ENCODE measurements around the gene SYNE3. TPM values are rescaled to one million over a fixed set of nuclear protein-coding genes. Genes with fewer than 3 reads are reported as not detected.
A peak's percentile ranks its signal among the peaks of the same experiment; 100 is the strongest.

The SYNE3 gene
- total and polyA plus RNA-seq, 2 donors (not counting 1 experiment from before 2014, with no cell fraction given): 17.8 to 76.1 TPM

DNA sequence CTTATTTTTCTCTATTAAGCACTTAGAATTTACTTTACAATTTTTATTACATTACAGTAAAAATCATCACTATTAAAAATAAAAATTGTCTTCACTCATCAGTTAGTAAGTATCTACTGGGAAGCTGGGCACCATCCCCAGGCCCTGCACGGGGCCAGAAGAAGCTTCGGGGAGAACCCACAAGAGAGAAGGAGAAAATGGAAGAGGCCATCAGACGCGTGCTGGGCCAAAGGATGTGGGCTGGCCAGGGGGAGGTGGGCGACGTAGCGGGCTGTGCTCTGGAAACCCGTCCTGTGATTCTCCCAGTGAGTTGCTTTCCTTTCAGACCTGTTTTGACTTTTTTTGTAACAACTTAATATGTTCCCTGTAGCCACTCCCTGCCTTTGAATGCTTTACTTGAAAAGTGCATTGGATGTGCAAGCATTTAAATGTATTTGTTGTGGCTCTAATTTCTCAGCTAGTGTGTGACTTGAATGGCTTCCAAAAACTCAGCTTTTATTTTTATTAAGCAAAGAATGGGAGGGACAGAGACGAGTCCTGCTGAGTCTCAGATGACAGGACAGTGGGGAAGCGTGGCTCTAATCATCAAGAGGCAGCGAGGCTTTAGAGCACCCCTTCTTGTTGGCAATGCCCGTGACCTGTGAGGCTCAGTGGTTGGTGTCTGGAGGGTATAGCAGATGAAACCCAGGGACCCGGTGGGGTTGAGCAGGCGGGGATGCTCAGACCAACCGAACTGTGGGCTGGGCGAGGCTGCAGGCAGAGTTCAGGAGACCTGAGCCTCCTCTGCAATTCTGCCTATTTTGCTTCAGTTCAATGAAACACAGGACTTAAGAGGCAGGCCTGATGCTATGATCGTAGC lies 38.8 kb downstream of the SYNE3 start:
- intact Hi-C loops (cut with micrococcal nuclease): no loop called here
- H3K27ac Mint-ChIP-seq: peak overlapping the region; percentile 22
- no peak for ATAC-seq (ENCODE audit: low read depth)
- no peak for TF ChIP-seq EZH2 (IDR thresholded peaks at IDR 0.05; ENCODE audit: borderline replicate concordance, insufficient read depth, low read depth, low read length, poor library complexity, severe bottlenecking)
- TF ChIP-seq, protein P1, sequence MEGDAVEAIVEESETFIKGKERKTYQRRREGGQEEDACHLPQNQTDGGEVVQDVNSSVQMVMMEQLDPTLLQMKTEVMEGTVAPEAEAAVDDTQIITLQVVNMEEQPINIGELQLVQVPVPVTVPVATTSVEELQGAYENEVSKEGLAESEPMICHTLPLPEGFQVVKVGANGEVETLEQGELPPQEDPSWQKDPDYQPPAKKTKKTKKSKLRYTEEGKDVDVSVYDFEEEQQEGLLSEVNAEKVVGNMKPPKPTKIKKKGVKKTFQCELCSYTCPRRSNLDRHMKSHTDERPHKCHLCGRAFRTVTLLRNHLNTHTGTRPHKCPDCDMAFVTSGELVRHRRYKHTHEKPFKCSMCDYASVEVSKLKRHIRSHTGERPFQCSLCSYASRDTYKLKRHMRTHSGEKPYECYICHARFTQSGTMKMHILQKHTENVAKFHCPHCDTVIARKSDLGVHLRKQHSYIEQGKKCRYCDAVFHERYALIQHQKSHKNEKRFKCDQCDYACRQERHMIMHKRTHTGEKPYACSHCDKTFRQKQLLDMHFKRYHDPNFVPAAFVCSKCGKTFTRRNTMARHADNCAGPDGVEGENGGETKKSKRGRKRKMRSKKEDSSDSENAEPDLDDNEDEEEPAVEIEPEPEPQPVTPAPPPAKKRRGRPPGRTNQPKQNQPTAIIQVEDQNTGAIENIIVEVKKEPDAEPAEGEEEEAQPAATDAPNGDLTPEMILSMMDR (IDR thresholded peaks at IDR 0.05): no peak
- peaks cover 48% of the 10 kb centered on the region for H4K20me1 ChIP-seq (ENCODE audit: control insufficient read depth, insufficient read depth, low read length, poor library complexity, severe bottlenecking)
- peaks cover 5 to 53% of the 10 kb centered on the region in 2 experiments for H3K36me3 ChIP-seq (replicated peaks in 1 of 2; ENCODE audit: control extremely low read depth in 1 of 2, control insufficient read depth in 1 of 2, extremely low read depth in 1 of 2, insufficient read depth in 2 of 2, low read length in 1 of 2)
- no peak for DNase-seq
- H3K4me1 ChIP-seq (ENCODE audit: control insufficient read depth in 2 of 2, insufficient read depth in 2 of 2, low read length in 2 of 2): peaks cover 26 to 48% of the 10 kb centered on the region in 2 donors
- no peak overlapping the region for H3K27ac ChIP-seq (ENCODE audit: low read length in 2 of 2)
- H3K27me3 Mint-ChIP-seq: no peaks in the 10 kb centered on the region
- no peak overlapping the region for H3K4me3 ChIP-seq (ENCODE audit: control extremely low read depth in 1 of 5, extremely low read depth in 1 of 5, insufficient read depth in 1 of 5, low read depth in 2 of 5, low read length in 4 of 5)
- H3K27me3 ChIP-seq (replicated peaks in 1 of 4; ENCODE audit: control extremely low read depth in 1 of 4, control insufficient read depth in 3 of 4, insufficient read depth in 4 of 4, low read length in 3 of 4): no peaks in the 10 kb centered on the region
- peaks cover 93% of the 10 kb centered on the region for H3K79me2 ChIP-seq (ENCODE audit: control insufficient read depth, insufficient read depth, low read length)
- H3K4me3 Mint-ChIP-seq: no peak overlapping the region
- WGBS (ENCODE audit: insufficient coverage): over 99% methylated on average over 16 of the region's 17 CpGs
- ChIA-PET POLR2A (interaction anchor here (0.6 kb wide), 1 partner anchor 57 kb away, joined by 3 read pairs; no protein-coding TSS in a partner anchor), CTCF (interaction anchor here (0.6 to 3.2 kb wide), 4 partner anchors 25 to 52 kb away, joined by 3 to 12 read pairs (median 3); no protein-coding TSS in a partner anchor)
- no peaks in the 10 kb centered on the region for H3K9me3 Mint-ChIP-seq (ENCODE audit: insufficient read depth)
- H3K4me2 ChIP-seq (replicated peaks; ENCODE audit: low read depth, low read length, poor library complexity, severe bottlenecking): no peak overlapping the region
- H3K9me3 ChIP-seq (ENCODE audit: control extremely low read depth in 1 of 3, control insufficient read depth in 2 of 3, insufficient read depth in 1 of 3, low read length in 2 of 3): peaks cover 0 to 5% (median 0%) of the 10 kb centered on the region in 3 donors
- H2AFZ ChIP-seq (ENCODE audit: insufficient read depth, low read depth, low read length, poor library complexity, severe bottlenecking): no peak overlapping the region
- no peak overlapping the region for H3K9ac ChIP-seq (ENCODE audit: low read length)
- peaks cover 45% of the 10 kb centered on the region for H3K4me1 Mint-ChIP-seq

DNA sequence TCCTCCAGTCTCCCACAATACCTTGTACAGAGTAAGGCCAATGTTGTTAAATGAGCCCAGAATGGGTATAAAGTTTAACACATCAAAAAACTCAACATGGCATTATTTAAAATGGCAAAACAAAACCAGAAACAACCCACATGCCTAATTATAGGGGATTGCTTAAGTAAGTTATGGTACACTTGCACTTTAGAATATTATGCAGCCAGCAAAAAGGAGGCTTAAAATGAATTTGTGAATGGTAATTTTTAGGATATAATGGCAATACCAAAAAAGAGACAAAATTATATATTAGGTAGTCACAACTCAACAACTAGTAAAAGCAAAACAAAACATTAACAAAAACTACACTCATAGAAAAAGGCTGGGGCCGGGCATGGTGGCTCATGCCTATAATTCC lies 39.7 kb downstream of the SYNE3 start:
- H3K4me3 ChIP-seq (ENCODE audit: control extremely low read depth in 1 of 5, extremely low read depth in 1 of 5, insufficient read depth in 1 of 5, low read depth in 2 of 5, low read length in 4 of 5): no peak overlapping the region
- peaks cover 51% of the 10 kb centered on the region for H3K4me1 Mint-ChIP-seq
- intact Hi-C loops (cut with micrococcal nuclease): no loop called here
- ChIA-PET CTCF (no interaction called here), POLR2A (no interaction called here)
- peaks cover 47% of the 10 kb centered on the region for H4K20me1 ChIP-seq (ENCODE audit: control insufficient read depth, insufficient read depth, low read length, poor library complexity, severe bottlenecking)
- ATAC-seq (ENCODE audit: low read depth) (no peak), DNase-seq (no peak)
- no peak overlapping the region for H3K4me3 Mint-ChIP-seq
- no peak overlapping the region for H3K27ac ChIP-seq (ENCODE audit: low read length in 2 of 2)
- H3K4me1 ChIP-seq (ENCODE audit: control insufficient read depth in 2 of 2, insufficient read depth in 2 of 2, low read length in 2 of 2): peaks cover 32 to 51% of the 10 kb centered on the region in 2 donors
- TF ChIP-seq EZH2 (IDR thresholded peaks at IDR 0.05; ENCODE audit: borderline replicate concordance, insufficient read depth, low read depth, low read length, poor library complexity, severe bottlenecking): no peak
- TF ChIP-seq, protein P1 (IDR thresholded peaks at IDR 0.05): no peak
- H3K27ac Mint-ChIP-seq: no peak overlapping the region
- H3K27me3 Mint-ChIP-seq: no peaks in the 10 kb centered on the region
- H3K9ac ChIP-seq (ENCODE audit: low read length): no peak overlapping the region
- peaks cover 93% of the 10 kb centered on the region for H3K79me2 ChIP-seq (ENCODE audit: control insufficient read depth, insufficient read depth, low read length)
- H3K9me3 ChIP-seq (ENCODE audit: control extremely low read depth in 1 of 3, control insufficient read depth in 2 of 3, insufficient read depth in 1 of 3, low read length in 2 of 3): peaks cover 0 to 5% (median 0%) of the 10 kb centered on the region in 3 donors
- no peak overlapping the region for H3K4me2 ChIP-seq (replicated peaks; ENCODE audit: low read depth, low read length, poor library complexity, severe bottlenecking)
- no peak overlapping the region for H2AFZ ChIP-seq (ENCODE audit: insufficient read depth, low read depth, low read length, poor library complexity, severe bottlenecking)
- H3K36me3 ChIP-seq (replicated peaks in 1 of 2; ENCODE audit: control extremely low read depth in 1 of 2, control insufficient read depth in 1 of 2, extremely low read depth in 1 of 2, insufficient read depth in 2 of 2, low read length in 1 of 2): peaks cover 6 to 62% of the 10 kb centered on the region in 2 experiments
- no peaks in the 10 kb centered on the region for H3K27me3 ChIP-seq (replicated peaks in 1 of 4; ENCODE audit: control extremely low read depth in 1 of 4, control insufficient read depth in 3 of 4, insufficient read depth in 4 of 4, low read length in 3 of 4)
- H3K9me3 Mint-ChIP-seq (ENCODE audit: insufficient read depth): no peaks in the 10 kb centered on the region
- WGBS (ENCODE audit: insufficient coverage): no CpG with 5 or more reads among the region's 1 CpG

Data from B cell (primary cell).